Measurements from ENCODE around the gene SORCS1.

DNA sequence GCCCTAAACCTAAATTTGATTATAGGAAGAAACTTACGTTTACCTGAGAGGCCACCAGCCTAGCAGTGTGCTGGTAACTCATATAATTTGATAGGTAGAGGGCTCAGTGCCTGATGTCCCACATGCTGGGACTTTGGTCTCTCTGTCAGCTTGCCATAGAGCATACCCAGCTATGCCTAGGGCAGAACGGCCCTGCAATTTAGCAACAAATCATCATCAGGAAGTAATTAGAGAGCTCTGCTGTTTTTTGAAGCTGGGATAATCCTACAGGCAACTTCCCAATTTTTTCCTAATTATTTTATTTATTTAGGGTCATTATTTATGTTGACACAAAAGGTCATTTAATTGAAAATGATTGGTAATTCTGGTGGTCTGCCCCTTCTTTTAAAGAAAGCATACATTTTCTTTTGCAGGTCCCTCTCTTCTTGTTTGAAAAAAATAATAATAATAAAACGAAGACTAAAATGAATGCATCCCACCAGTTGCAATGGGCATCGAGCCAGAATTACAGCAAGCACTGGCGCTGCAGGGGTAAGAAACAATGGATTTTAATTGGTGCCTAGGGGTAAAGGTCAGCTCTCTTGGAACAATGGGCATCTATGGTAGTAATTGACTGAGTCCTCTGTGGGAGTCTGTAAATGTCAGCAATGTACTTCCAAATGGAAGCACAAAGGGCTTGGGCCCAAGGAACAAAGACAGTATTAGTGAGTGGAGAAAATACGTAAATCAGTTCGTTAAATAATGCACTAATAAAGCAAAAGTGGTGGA, 348.0 kb downstream of the SORCS1 start:
- TF ChIP-seq CTCF (IDR thresholded peaks at IDR 0.05; ENCODE audit: low read depth, low read length) (no peak), POLR2A (IDR thresholded peaks at IDR 0.05; ENCODE audit: extremely low read depth, insufficient read length) (no peak)

Data from NB4 (cell line).